Lung (tissue), 12 donors: ENCODE measurements around the gene CAMK1. TPM values are rescaled to one million over a fixed set of nuclear protein-coding genes. Genes with fewer than 3 reads are reported as not detected.

ENCODE experiments used
- ATAC-seq: fragments of 200-7000 bp; cut with Tn5 transposase; one replicate; pipeline ENCODE4 v1.9.1; 2020; ENCODE audit warnings: moderate number of reproducible peaks; ENCODE audit not compliant: insufficient read depth, low FRiP score
- DNase-seq, 3 donors: peaks; one replicate each; pipeline ENCODE4 v3.0.0-alpha.2; 2013 to 2017
- H3K27ac ChIP-seq, 2 donors: one replicate each; pipeline ENCODE4 v1.5.1; 2013; ENCODE audit warnings: mild to moderate bottlenecking in 2 of 2, moderate library complexity in 2 of 2, control low read depth in 1 of 2, inconsistent platforms in 1 of 2, low read depth in 1 of 2, low read length in 1 of 2
- H3K27me3 ChIP-seq, 3 donors: one replicate each; pipeline ENCODE4 v1.5.1; 2013; ENCODE audit warnings: low read length in 2 of 3; ENCODE audit not compliant: control insufficient read depth in 3 of 3, insufficient read depth in 3 of 3
- H3K36me3 ChIP-seq, 4 donors: one replicate each; pipeline ENCODE4 v1.5.1; 2013; ENCODE audit warnings: low read length in 4 of 4, mild to moderate bottlenecking in 1 of 4, moderate library complexity in 1 of 4; ENCODE audit not compliant: control insufficient read depth in 4 of 4, insufficient read depth in 4 of 4
- H3K4me1 ChIP-seq, 5 donors: one replicate each; pipeline ENCODE4 v1.5.1; 2013; ENCODE audit warnings: low read length in 5 of 5, mild to moderate bottlenecking in 2 of 5, moderate library complexity in 1 of 5; ENCODE audit not compliant: control insufficient read depth in 5 of 5, insufficient read depth in 5 of 5
- H3K4me3 ChIP-seq: one replicate; pipeline ENCODE4 v1.5.1; 2013; ENCODE audit warnings: mild to moderate bottlenecking, control low read depth, moderate library complexity
- H3K9ac ChIP-seq, 2 donors: one replicate each; pipeline ENCODE4 v1.5.1; 2013; ENCODE audit warnings: low read length in 2 of 2, control low read depth in 1 of 2; ENCODE audit not compliant: insufficient read depth in 1 of 2
- H3K9me3 ChIP-seq, 4 donors: one replicate each; pipeline ENCODE4 v1.5.1; 2013; ENCODE audit warnings: low read length in 3 of 4, mild to moderate bottlenecking in 1 of 4, moderate library complexity in 1 of 4; ENCODE audit not compliant: control insufficient read depth in 4 of 4, insufficient read depth in 3 of 4
- WGBS, 2 donors: extraction: QIAGEN DNeasy Blood & Tissue Kit; methylation state at CpG; one replicate each; pipeline ENCODE4 v1.1.7; 2013; 5-methylcytosine and 5-hydroxymethylcytosine counted together
- polyA plus RNA-seq, 2 donors: library from polyadenylated mRNA; stranded (reverse); fragments of 200-250 nt; gene quantifications; one replicate each; pipeline ENCODE4 v1.2.1, GENCODE V29; 2013
- total RNA-seq, 2 donors: library from RNA; depleted of rRNA in 1 of 2; stranded (reverse); fragments of >200 nt in 1 of 2; gene quantifications; one replicate each; pipeline ENCODE4 v1.2.1, GENCODE V29; 2014 to 2021
- TF ChIP-seq, protein P1 (sequence below): IDR thresholded peaks from 2 replicates; pipeline ENCODE4 v1.5.1; 2012; ENCODE audit warnings: mild to moderate bottlenecking; ENCODE audit errors: control extremely low read depth, extremely low read depth
- donor health status: control.
- donor health status: control.
- donor health status: Bipolar disorder and iron deficiency.
- donor health status: healthy.
- donor health status: DM: yes; HTN: yes; CAD: no.

Gene CAMK1
- total and polyA plus RNA-seq, 4 donors: 21.7 to 43.9 (median 32.8) TPM

DNA sequence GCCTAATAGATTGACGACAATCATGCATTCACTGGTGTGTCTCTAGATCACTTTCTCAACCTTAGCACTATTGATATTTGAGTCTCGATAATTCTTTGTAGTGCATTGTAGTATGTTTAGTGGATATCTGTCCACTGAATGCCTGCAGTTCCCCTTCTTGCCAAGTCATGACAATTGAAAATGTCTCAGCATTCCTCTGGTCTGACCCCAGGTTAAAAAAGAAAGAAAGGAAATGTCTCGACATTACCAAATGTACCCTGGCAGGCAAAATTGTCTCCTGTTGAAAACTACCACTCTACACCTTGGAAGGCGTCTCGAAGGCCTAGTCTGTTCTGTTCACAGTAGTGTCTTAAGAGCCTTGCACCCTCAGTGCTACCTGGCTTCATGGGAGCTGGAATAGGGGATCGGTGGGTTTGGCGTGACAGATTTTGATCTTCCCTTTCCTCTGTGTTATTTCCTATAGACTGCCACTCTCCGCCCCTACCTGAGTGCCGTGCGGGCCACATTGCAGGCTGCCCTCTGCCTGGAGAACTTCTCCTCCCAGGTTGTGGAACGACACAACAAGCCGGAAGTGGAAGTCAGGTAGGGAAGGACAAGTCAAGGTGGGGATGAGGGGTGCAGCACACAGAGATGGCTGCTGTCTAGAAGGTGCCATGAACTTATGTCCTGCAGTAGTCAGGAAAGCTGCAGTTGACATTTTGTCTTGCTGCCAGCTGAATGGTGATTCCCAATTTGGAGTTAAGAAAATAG lies 27.6 kb upstream of the CAMK1 start:
- DNase-seq (no peak), ATAC-seq (no peak)
- Histone ChIP-seq H3K9me3 (no peaks in the 10 kb centered on the region), H3K36me3 (peaks cover 33 to 41% (median 39%) of the 10 kb centered on the region in 4 donors), H3K4me3 (no peak overlapping the region), H3K27ac (no peak overlapping the region), H3K4me1 (peaks cover 0 to 9% (median 4%) of the 10 kb centered on the region in 5 donors), H3K9ac (no peak overlapping the region), H3K27me3 (no peaks in the 10 kb centered on the region)
- 92 to 93% methylated on average over 12 of the region's 12 CpGs for WGBS, 2 donors
- TF ChIP-seq, protein P1, sequence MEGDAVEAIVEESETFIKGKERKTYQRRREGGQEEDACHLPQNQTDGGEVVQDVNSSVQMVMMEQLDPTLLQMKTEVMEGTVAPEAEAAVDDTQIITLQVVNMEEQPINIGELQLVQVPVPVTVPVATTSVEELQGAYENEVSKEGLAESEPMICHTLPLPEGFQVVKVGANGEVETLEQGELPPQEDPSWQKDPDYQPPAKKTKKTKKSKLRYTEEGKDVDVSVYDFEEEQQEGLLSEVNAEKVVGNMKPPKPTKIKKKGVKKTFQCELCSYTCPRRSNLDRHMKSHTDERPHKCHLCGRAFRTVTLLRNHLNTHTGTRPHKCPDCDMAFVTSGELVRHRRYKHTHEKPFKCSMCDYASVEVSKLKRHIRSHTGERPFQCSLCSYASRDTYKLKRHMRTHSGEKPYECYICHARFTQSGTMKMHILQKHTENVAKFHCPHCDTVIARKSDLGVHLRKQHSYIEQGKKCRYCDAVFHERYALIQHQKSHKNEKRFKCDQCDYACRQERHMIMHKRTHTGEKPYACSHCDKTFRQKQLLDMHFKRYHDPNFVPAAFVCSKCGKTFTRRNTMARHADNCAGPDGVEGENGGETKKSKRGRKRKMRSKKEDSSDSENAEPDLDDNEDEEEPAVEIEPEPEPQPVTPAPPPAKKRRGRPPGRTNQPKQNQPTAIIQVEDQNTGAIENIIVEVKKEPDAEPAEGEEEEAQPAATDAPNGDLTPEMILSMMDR: no peak

DNA sequence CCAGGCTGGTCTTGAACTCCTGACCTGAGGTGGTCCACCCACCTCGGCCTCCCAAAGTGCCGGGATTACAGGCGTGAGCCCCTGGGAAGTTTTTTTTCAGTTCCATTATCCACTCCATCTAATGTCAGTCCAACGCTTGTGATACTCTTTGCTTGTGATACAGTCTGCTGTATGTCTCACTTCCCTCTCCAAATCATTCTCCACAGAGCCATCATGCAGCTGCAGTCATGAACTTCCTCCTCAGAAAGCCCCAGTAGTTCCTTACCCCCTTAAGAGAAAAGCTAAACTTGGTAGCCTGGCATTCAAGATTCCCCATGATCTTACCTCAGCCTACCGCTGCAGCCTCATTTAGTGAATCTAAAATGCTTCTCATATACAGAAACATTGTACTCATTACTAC lies 25.5 kb upstream of the CAMK1 start:
- 79 to 82% methylated on average over 5 of the region's 5 CpGs for WGBS, 2 donors
- Histone ChIP-seq H3K9ac (no peak overlapping the region), H3K27ac (no peak overlapping the region), H3K9me3 (no peaks in the 10 kb centered on the region), H3K4me1 (peaks cover 0 to 21% (median 4%) of the 10 kb centered on the region in 5 donors), H3K27me3 (no peaks in the 10 kb centered on the region), H3K36me3 (peaks cover 24 to 32% (median 28%) of the 10 kb centered on the region in 4 donors), H3K4me3 (no peak overlapping the region)
- no peak for DNase-seq
- no peak for ATAC-seq
- TF ChIP-seq, protein P1: no peak

DNA sequence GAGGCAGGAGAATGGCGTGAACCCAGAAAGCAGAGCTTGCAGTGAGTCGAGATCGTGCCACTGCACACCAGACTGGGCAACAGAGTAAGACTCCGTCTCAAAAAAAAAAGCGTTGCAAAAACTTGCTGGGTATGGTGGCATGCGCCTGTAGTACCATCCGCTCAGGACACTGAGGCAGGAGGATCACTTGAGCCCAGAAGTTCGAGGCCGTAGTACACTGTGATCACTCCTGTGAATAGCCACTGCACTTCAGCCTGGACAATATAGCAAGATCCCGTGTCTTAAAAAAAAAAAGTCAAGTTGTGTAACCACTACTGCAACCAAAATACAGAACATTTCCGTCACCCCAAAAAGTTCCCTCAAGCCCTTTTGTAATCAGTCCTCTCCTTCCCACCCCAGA lies 24.7 kb upstream of the CAMK1 start:
- TF ChIP-seq, protein P1: no peak
- H3K27ac ChIP-seq: no peak overlapping the region
- no peak for ATAC-seq
- 87 to 93% methylated on average over 11 of the region's 11 CpGs for WGBS, 2 donors
- H3K27me3 ChIP-seq: no peaks in the 10 kb centered on the region
- H3K36me3 ChIP-seq: peaks cover 19 to 25% (median 22%) of the 10 kb centered on the region in 4 donors
- H3K4me1 ChIP-seq: peaks cover 0 to 21% (median 4%) of the 10 kb centered on the region in 5 donors
- DNase-seq: no peak
- no peak overlapping the region for H3K4me3 ChIP-seq
- H3K9ac ChIP-seq: no peak overlapping the region
- H3K9me3 ChIP-seq: no peaks in the 10 kb centered on the region
